AG04450 (cell line): ENCODE measurements around the gene FOXO1. TPM values are rescaled to one million over a fixed set of nuclear protein-coding genes. Genes with fewer than 3 reads are reported as not detected.

ENCODE experiments used
- CTCF ChIA-PET: fragments of 300-600, 350-600 bp; formaldehyde crosslinking; extraction: SDS; loops from one replicate; lab custom pipeline; 2022; ENCODE audit warnings: antibody characterized with exemption, inconsistent platforms; lab: Charles Lee
- POLR2A ChIA-PET: fragments of 350-600 bp; formaldehyde crosslinking; extraction: SDS; loops from one replicate; lab custom pipeline; 2021; ENCODE audit warnings: antibody characterized with exemption, inconsistent platforms; lab: Yijun Ruan, JAX
- DNase-seq: peaks from one replicate; pipeline ENCODE4 v3.0.0-alpha.2; 2011; ENCODE audit warnings: low read depth, low spot score
- H3K27ac ChIP-seq: one replicate; pipeline ENCODE4 v1.5.1; 2012; ENCODE audit warnings: low read depth, low read length, control low read depth
- H3K27me3 ChIP-seq: one replicate; pipeline ENCODE4 v1.6.0; 2012; ENCODE audit warnings: low read length; ENCODE audit not compliant: control insufficient read depth, insufficient read depth
- H3K4me3 ChIP-seq: 2 replicates; pipeline ENCODE4 v1.5.1; 2011; ENCODE audit warnings: mild to moderate bottlenecking, low read depth, low read length, control low read depth
- H3K9me3 ChIP-seq: 2 replicates; pipeline ENCODE4 v1.5.1; 2012; ENCODE audit warnings: low read length; ENCODE audit not compliant: control insufficient read depth, insufficient read depth
- polyA plus RNA-seq: library from polyadenylated mRNA; depleted of rRNA; stranded (reverse); fragments of >200 nt; gene quantifications from 2 replicates; pipeline ENCODE4 v1.2.3, GENCODE V29; 2011
- TF ChIP-seq, protein P1 (sequence below): IDR thresholded peaks from 2 replicates; pipeline ENCODE4 v1.5.1; 2011; ENCODE audit warnings: low read depth, low read length, control low read depth, inconsistent platforms

The FOXO1 gene
- polyA plus RNA-seq, 1 experiment = 0.19 TPM

DNA sequence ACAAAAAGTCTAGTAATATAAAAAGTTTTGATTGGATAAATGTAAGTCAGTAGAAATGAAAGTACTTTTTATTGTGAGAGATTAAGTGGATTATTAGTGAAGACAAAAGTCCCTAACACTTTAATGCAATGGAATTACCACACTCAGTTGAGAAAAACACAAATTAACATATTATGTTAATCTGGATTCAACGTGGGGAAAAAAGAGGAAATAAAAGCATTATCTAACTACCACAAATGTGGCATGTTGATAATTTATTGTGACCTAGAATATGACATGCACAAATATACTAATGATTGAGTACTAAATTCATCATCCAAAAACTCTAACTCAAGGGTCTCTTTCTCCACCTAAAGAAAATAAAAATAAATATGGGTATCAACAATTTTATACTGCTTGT, 41.5 kb downstream of the FOXO1 start:
- Histone ChIP-seq H3K4me3 (no peak overlapping the region), H3K27ac (no peak overlapping the region), H3K9me3 (no peaks in the 10 kb centered on the region), H3K27me3 (no peaks in the 10 kb centered on the region)
- ChIA-PET CTCF (no interaction called here), POLR2A (interaction anchor here (0.7 kb wide), 1 partner anchor 1587 kb away, joined by 3 read pairs; the partner anchor contains the start of gene PROSER1)
- DNase-seq = no peak
- TF ChIP-seq, protein P1, sequence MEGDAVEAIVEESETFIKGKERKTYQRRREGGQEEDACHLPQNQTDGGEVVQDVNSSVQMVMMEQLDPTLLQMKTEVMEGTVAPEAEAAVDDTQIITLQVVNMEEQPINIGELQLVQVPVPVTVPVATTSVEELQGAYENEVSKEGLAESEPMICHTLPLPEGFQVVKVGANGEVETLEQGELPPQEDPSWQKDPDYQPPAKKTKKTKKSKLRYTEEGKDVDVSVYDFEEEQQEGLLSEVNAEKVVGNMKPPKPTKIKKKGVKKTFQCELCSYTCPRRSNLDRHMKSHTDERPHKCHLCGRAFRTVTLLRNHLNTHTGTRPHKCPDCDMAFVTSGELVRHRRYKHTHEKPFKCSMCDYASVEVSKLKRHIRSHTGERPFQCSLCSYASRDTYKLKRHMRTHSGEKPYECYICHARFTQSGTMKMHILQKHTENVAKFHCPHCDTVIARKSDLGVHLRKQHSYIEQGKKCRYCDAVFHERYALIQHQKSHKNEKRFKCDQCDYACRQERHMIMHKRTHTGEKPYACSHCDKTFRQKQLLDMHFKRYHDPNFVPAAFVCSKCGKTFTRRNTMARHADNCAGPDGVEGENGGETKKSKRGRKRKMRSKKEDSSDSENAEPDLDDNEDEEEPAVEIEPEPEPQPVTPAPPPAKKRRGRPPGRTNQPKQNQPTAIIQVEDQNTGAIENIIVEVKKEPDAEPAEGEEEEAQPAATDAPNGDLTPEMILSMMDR = no peak

DNA sequence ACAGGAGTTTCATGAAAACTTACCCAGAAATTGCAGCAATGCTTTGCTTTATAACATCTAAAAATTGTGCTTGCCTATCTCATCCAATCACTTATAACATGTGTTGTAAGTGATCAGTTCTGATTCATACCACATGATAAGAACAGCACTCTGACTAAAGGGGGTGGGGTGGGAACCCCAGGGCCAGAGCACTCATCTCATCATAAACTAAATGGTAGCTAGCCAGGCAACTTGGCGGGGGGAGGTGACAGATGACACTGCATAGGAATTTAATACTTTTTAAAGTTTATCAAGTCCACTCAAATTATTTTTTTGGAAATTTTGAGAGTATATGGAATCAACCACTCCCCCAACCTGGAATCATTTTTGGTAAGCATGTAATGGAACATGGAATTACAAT, 42.1 kb downstream of the FOXO1 start:
- no peaks in the 10 kb centered on the region for H3K27me3 ChIP-seq
- ChIA-PET POLR2A (no interaction called here), CTCF (interaction anchor here (0.6 kb wide), 2 partner anchors 901 to 938 kb away, joined by 4 to 7 read pairs; no protein-coding TSS in a partner anchor)
- H3K4me3 ChIP-seq = no peak overlapping the region
- DNase-seq = no peak
- TF ChIP-seq, protein P1 = no peak
- H3K27ac ChIP-seq = no peak overlapping the region
- H3K9me3 ChIP-seq = no peaks in the 10 kb centered on the region

DNA sequence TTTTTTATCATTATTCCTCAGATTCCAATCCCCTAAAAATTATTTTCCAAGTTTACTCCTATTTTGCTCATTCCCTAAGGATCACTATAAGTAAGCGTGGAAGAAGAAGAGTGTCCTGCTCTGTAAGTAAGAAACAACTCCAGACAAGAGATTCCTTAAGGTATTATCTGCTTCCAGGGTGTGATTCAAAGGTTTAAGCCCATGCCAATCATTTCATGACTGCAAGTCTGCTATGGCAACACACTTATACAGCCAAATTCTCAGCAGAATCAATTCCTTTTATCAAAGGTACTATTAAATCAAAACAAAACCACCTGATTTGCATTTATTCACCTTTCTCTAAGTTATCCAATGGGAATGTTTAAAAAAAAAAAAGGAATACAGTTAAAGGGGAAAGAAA, 43.7 kb downstream of the FOXO1 start:
- POLR2A ChIA-PET = no interaction called here
- TF ChIP-seq, protein P1 = no peak

DNA sequence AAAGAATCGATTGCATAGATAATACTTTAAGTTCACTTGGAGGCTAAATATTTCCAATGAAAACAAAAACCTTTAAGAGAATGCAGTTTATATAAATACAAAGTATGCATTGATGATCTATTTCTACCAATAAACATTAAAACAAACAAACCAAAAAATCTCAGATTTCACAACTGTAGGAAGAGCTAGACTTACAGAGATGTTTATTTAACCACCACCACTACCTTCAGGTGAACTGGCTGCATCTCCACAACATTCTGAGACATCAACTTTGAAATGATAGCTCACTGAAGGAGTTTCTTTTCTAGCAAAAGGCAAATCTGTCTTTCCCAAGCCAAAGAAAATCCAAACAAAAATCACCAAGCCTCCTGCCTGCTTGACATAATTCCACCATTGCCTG, 44.2 kb downstream of the FOXO1 start:
- POLR2A ChIA-PET = no interaction called here

More for the DNA sequence above, 43.7 kb downstream of the FOXO1 start:
- Histone ChIP-seq H3K27ac (no peak overlapping the region), H3K27me3 (no peaks in the 10 kb centered on the region), H3K9me3 (no peaks in the 10 kb centered on the region), H3K4me3 (no peak overlapping the region)
- no peak for DNase-seq
- CTCF ChIA-PET = interaction anchor here (0.6 kb wide), 1 partner anchor 31 kb away, joined by 4 read pairs; no protein-coding TSS in a partner anchor

DNA sequence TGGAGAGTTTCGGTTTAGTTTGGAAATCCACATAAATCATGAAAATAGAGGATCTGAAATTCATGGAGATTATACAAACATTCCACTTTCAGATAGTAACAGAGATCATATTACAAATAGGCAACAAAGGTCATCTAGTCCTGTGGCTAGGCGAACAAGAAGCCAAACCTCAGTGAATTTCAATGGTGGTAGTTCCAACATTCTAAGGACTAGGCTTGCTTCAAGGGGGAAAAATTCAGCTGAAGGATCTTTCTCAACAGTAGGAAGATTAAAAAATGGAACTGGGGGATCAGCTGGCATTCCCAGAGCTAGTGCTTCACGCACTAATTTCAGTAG, 47.0 kb downstream of the FOXO1 start:
- TF ChIP-seq, protein P1 = no peak
- ChIA-PET POLR2A (no interaction called here), CTCF (no interaction called here)
- DNase-seq = no peak
- Histone ChIP-seq H3K27ac (no peak overlapping the region), H3K9me3 (no peaks in the 10 kb centered on the region), H3K4me3 (no peak overlapping the region), H3K27me3 (no peaks in the 10 kb centered on the region)

More for the DNA sequence above, 44.2 kb downstream of the FOXO1 start:
- Histone ChIP-seq H3K9me3 (no peaks in the 10 kb centered on the region), H3K4me3 (no peak overlapping the region), H3K27ac (no peak overlapping the region), H3K27me3 (no peaks in the 10 kb centered on the region)
- TF ChIP-seq, protein P1 = no peak
- no peak for DNase-seq
- CTCF ChIA-PET = interaction anchor here (0.6 kb wide), 1 partner anchor 32 kb away, joined by 4 read pairs; no protein-coding TSS in a partner anchor
